ENCODE measurements around the gene GPR89A.
"Not testable (repeated sequence)": the region's sequence is repeated elsewhere in the genome, so short reads cannot be mapped to it uniquely, and the experiment has no call there.

The GPR89A gene

DNA sequence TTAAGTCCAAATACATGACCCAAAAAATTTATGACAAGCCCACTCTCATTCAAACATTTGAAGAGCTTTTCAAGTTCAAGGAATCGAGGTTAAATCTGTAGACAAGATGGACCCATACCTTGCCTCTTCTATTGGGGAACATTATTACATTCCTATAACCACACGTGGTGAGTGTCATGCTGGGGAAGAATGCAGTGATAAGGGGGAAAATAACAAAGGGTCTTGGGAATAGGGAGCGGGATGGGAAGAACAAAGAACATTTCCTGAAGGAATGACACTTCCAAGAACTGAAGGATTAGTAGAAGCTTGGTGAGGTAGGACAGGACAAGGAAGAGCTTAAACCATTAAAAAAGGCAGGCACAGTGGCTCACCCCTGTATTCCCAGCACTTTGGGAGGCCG is 80.5 kb downstream of the GPR89A start:
- no peak for DNase-seq

DNA sequence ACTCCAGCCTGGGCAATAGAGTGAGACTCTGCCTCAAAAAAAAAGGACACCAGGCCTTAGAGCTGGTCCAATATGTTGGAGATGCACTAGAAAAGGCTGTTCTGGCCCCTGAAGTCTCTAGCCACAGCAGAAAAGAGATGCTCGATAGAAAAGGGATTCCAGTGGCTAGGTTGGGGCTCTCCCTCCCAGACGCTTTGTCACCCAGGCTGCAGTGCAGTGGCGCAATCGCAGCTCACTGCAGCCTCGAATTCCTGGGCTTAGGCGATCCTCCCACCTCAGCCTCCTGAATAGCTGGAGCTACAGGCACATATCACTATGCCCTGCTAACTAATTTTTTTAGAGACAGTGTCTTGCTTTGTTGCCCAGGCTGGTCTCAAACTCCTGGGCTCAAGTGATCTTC is 81.1 kb downstream of the GPR89A start:
- DNase-seq: no peak

DNA sequence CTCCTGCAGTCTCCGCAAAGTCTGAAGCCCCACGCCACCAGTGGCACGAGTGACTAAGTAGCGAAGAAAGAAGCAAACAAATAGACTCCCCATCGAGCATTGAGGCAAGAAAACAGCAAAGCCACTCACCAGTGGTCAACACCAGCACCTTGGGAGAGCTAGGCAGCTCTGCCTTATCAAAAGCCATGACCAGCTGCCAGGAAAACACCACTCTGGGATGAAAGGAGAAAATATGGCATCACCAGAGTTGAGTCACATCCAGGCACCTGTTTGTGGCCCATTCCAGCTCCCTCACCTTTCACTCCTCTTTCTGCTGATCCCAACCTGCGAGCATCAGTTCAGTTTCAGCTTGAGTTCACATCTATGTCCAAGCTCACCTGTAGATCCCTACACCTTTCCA is 82.1 kb downstream of the GPR89A start:
- DNase-seq: no peak

DNA sequence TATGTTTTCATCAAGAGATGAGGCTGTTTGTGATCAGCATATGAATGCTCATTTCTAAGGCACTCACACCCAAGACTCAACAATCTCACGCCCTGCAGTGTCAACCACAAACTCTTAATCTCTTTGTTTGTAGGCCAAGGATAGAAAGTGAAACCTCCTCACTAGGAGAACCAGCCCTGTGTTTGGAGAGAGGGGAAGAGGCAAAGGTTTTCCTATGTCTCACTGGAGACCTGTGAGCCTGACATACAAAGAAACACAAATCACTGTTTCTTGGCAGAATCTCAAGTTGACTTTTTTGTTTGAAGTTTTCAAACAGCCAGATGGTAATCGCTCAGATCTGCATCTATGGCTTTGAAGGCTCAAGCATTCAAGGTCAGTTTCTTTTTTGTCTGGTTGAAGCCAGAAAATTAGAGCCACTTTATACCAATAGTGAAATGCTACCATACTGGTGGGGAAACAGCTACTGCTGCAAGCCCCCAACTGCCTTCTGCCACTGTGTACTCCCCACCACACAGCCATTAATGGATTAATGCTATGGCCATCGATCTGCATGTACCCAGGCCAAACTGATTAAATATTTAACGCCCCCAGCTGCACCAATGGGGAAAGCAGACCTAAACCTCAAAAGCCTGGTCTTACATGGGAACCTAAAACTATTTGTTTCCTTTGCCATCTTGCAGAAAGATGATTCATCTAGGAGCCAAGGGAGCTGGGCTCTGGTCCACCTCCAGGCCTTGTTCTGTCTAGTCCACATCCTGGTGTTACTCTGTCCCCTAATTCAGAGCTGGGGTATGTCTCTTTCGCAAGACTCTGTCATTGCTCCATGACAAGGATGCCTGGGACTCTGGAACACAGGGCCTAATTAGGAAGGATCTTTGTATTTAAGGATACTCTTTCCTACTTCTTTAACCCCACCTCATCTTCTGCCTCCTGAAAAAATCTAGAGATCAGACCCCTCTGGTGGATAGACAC is 83.1 kb downstream of the GPR89A start:
- no peak for DNase-seq

- DNase-seq: no peak
These were observed 85.1 kb downstream of the GPR89A start for GRCh38 chr1:145692785-145693443.

- no peak for DNase-seq
These were observed 88.2 kb downstream of the GPR89A start for GRCh38 chr1:145695821-145696629.

DNA sequence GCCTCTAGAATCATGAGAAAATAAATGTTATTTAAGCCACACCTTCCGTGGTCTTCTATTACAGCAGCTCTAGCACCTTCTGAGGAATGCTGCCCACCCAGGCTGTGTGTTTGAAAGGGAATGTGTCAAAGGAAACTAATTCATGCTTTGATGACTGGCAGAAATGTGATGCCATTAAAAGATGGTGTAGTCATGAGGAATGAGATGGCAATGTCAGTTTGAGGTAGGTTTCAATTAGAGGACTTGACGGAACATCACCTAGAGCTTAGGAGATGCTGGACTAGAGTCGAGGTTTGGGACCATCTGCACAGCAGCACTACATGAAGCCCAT is 88.8 kb downstream of the GPR89A start:
- DNase-seq: no peak

GRCh38 chr1:145701306-145701862 is 93.6 kb downstream of the GPR89A start:
- no peak for DNase-seq

- no peak for DNase-seq
These were observed 94.3 kb downstream of the GPR89A start for GRCh38 chr1:145702052-145702451.

GRCh38 chr1:145702826-145703225 is 95.0 kb downstream of the GPR89A start:
- DNase-seq: no peak

GRCh38 chr1:145705622-145706021 is 97.8 kb downstream of the GPR89A start:
- DNase-seq: no peak

DNA sequence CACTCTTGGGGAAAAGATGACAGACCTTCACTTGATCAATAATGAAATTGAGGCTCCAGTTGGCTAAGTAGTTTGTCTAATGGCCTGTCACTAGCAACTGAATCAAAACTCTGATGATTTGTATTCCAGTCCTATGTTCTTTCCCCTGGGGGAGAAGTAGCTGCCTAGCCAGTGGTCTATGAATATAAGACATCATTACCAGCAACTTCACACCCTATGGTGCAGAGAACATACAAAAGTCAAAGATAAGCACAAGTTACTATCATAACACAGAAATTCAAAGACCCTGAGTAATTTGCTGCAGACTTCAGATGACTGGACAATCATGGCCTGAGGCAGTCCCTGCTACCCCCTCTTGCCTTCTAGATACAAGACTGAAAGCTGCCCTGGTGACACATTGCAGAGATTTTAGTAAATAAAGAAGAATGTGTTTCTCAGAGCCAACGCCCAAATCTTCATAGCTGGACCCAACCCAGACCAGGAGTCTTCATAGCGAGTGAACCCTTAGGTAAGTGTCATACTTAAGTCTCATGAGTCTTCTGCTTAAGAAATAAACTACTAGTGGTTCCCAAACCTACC is 98.4 kb downstream of the GPR89A start:
- DNase-seq: no peak

DNA sequence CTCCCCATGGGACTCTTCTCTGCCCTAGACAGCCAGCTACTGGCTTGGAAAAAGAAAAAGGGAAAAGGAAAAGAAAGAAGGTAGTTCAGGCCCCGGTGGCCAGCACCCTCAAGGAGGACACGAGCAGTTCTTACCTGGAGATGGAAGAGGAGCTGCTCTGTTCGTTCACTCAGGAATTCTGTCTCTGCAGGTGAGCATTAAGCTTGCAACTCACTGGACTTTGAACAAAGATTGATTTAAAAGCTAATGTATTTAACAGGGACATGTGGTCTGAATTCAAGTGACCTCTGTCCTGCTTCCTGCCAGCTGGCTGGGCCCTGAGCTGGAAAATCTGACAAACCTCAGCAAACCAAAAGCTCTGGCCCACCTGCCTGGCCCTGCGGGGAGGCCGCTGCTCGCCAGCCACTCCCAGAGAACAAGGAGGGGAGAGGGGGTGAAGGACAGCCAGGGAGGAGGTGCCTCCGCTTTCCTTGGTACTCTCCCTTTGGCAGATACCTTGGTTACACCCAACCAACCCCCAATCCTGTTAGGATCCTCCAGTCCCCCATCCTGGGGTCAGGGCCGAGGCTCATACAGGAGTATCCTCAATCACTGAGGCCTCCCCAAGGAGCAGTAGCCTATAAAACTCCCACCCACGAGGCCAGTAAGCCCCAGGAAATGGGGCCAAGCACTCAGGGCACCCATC is 99.5 kb downstream of the GPR89A start, which contains the start of gene PDZK1:
Gene PDZK1, minus strand, starts transcription at position 186 of the 685 bp plus-strand sequence. CDS start 19,347 bp downstream, outside the sequence.
- no peak for DNase-seq

GRCh38 chr1:145708063-145708462 is 100.3 kb downstream of the GPR89A start:
- no peak for DNase-seq

- DNase-seq: no peak
These were observed 102.7 kb downstream of the GPR89A start for GRCh38 chr1:145710291-145711027.

DNA sequence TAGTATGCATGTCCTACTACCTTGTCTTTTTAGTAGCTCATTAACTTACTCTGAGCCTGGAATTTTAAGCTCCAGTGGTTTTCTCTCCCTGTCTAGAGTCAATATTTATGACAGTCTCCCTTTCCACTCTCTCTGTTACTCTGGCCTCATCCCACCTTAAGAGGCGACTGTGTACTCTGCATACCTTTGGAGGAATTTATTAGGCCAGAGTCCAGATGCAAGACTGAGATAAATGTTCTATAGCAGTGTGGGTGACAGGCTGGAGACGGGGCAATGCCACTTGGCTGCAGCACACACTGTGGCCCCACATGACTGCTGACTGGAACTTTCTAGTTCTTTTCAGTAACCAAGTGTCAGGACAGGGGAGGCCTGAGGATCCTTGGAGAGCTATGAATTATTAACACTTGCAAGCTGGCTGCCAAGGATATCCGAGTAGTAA is 103.4 kb downstream of the GPR89A start:
- DNase-seq: no peak

- no peak for DNase-seq
These were observed 106.8 kb downstream of the GPR89A start for GRCh38 chr1:145714524-145715111.

DNA sequence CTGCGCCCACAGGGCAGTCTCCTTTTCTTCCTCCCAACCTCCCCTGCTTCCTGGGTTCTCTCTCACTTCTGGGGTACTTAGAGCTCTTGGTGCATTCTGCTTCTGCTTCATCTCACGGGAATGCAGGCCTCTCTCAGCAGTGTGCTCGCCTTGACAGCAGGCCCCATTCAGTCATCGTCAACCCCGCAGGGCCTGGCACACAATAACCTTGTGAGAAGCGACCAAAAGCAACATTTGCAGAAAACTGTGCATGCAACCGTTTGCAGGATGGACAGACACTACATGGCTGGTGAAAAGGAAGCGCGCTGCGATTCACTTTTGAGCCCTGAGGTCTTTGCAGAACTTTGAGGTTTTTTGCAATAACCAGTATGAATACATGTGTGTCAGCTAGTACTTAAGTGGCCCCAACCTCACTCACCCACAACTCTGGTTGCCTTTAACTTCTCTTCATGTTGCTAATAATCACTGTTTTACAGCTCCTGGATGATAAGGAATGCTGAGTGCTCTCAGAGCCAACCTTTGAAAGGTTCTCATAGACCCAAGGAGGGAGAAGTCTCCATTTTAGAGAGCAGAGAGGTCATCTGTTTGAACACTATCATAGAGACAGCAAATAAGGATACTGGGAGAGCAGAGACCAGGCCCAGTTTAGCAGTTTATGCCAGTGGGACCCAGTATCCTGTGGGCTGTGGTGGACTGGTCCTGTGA is 109.0 kb downstream of the GPR89A start:
- no peak for DNase-seq

- DNase-seq: no peak
These were observed 110.0 kb downstream of the GPR89A start for GRCh38 chr1:145717833-145718232.

GRCh38 chr1:145718465-145718864 is 110.7 kb downstream of the GPR89A start:
- not testable (repeated sequence) for DNase-seq

Measured in effector CD4-positive, alpha-beta T cell (primary cell).